DND-41 (cell line): ENCODE measurements around the gene B4GALNT3.

Experiments
- CTCF ChIP-seq: IDR thresholded peaks from 2 replicates; pipeline ENCODE4 v1.5.1; 2012; ENCODE audit warnings: borderline replicate concordance, low read length, moderate library complexity, mild to moderate bottlenecking; ENCODE audit not compliant: poor library complexity, severe bottlenecking; ENCODE audit errors: extremely low read depth
- EZH2 ChIP-seq: IDR thresholded peaks from 3 replicates; pipeline ENCODE4 v1.6.1; 2012; ENCODE audit warnings: borderline replicate concordance, low read depth, mild to moderate bottlenecking, moderate library complexity, low read length, inconsistent platforms; ENCODE audit not compliant: severe bottlenecking

GRCh38 chr12:588024-588322, 128.2 kb downstream of the B4GALNT3 start:
- TF ChIP-seq EZH2 (no peak), CTCF (no peak)
